GM19452 (cell line): Measurements from ENCODE around the gene STX4.

Experiments
- ATAC-seq: cut with Tn5 transposase; IDR thresholded peaks from one replicate; pipeline ENCODE4 v1.9.1; 2021; ENCODE audit not compliant: unreplicated experiment

The STX4 gene, protein sequence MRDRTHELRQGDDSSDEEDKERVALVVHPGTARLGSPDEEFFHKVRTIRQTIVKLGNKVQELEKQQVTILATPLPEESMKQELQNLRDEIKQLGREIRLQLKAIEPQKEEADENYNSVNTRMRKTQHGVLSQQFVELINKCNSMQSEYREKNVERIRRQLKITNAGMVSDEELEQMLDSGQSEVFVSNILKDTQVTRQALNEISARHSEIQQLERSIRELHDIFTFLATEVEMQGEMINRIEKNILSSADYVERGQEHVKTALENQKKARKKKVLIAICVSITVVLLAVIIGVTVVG

DNA sequence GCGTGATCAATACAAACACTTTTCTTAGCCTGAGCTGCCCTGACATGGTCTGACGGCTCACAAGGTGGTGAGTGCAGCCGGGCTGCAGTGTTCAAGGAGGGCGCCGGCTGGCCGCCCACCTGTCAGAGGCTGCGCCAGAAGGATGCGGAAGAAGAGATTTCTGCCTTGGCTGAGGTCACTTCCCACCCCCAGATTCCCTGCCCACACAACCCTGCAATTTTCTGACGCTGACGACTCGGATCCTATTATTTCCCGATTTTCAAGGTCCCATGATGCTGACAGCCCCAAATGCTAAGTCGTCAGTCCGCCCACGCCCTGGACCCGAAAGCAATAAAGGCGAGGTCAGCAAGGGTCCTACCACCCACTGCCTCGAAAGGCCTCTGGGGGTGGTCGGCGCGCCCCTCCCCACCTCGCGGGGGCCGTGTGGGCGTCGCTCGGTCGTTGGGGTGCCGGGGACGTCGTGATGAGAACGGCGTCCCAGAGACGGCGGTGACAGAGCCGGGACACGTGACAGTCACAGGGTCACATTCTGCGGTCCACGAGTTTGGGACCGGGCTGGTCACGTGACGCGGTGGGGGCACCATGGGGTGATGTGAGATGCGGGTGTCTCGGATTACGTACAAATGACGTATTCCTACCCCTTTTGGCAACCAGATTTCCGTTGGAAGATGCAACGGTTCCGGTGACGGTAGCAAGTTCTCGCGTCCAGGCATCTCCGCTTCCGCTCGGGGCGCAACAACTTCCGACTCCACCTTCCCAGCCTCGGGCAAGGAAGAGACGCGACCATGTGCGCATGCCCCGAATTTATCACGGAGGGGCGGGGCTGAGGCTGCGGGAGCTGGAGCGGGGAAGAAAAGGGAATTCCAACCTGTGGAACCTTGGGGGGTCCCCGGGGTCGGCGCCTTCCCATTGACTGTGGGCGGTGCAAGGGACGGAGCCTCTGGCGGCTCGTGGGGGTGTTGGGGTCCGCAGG, at the start of gene STX4:
TSS of gene STX4 (plus strand) at position 823 of the 973 bp plus-strand sequence. CDS start 248 bp downstream, outside the sequence.
- ATAC-seq: peak; percentile 77

DNA sequence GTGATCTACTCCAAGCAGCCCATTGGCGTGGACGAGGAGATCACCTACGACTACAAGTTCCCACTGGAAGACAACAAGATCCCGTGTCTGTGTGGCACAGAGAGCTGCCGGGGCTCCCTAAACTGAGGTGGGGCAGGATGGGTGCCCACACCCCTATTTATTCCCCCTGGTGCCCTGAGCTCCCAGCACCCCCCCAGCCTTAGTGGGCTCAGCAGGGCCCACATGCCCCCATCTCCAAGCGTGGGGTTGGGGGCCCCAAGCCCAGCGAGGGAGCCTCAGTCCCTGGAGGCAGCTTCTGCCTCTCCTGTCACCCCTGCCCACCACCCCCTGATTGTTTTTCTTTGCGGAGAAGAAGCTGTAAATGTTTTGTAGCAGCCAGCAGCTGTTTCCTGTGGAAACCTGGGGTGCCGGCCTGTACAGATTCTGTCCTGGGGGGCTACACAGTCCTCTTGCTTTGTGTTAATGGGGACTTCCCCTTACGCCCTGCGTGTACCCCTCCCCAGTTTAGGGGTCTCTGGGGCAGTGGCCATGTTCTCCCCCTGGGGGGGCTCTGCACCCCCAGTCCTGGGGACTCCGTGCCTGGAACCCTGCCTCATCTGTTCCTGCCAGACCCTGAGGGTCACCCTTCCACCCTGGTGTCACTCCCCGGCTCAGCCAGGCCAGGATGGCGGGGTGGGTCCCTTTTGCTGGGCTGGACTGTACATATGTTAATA, 49.3 kb upstream of the STX4 start:
- no peak for ATAC-seq

DNA sequence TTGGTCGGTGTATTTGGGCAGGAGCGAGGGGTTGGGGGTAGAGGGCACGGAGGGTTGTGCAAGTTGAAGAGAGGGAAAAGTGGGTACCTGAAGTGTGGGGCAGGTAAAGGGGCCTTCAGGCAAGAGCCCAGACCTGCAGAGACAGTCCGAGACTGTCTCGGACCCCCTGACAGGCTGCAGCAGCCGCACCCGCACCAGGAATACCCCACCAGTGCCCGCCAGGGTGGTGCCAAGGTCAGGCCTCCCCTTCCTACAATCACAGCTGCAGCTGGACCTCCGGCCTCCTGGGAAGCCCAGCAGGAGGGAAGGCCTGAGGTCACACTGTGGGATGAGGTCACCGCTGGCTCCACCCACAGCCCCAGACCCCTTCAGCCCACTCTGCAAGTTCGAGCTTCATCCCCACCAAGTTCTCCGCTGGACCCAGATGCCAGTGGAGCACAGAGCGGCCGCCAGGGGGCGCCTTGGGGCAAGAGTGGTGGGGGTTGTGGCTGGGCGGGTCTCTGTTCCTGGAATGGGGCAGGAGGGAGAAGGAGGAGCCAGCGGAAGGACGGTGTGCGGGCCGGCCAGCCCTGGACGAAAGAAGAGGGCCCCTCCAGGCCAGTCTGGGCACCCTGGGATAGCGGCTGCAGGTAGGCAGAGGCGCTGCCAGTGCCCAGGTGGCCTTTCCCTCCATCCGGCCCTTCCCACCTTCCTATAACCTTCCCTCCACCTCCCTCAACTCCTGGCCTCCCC, 48.5 kb upstream of the STX4 start, which contains the start of gene HSD3B7:
TSS of gene HSD3B7 (plus strand) at position 539 of the 732 bp plus-strand sequence. CDS start 452 bp downstream, outside the sequence.
- ATAC-seq: no peak

DNA sequence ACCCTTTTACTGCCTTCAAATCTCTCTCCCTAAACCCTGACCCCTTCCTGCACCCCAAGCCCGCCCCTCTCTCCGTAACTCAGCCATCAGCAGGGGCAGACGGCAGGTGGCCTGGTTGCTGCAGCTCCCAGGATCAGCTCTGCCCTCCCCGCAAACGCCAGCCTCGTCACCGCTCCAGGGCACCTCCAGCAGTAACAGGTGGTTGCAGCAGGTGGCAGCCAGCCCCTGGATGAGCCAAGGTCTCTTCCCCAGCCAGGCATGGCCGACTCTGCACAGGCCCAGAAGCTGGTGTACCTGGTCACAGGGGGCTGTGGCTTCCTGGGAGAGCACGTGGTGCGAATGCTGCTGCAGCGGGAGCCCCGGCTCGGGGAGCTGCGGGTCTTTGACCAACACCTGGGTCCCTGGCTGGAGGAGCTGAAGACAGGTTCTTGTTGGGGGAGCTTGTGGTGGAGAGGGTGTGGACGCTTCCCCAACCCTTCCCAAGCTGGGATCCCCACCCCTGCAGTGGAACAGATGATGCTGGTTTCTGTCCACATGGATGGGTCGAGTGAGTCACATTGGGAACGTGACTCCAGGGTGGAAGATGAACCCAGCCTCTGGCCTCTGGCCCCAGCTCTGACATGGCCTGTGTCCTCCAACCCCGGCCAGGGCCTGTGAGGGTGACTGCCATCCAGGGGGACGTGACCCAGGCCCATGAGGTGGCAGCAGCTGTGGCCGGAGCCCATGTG, 47.8 kb upstream of the STX4 start:
- no peak for ATAC-seq

DNA sequence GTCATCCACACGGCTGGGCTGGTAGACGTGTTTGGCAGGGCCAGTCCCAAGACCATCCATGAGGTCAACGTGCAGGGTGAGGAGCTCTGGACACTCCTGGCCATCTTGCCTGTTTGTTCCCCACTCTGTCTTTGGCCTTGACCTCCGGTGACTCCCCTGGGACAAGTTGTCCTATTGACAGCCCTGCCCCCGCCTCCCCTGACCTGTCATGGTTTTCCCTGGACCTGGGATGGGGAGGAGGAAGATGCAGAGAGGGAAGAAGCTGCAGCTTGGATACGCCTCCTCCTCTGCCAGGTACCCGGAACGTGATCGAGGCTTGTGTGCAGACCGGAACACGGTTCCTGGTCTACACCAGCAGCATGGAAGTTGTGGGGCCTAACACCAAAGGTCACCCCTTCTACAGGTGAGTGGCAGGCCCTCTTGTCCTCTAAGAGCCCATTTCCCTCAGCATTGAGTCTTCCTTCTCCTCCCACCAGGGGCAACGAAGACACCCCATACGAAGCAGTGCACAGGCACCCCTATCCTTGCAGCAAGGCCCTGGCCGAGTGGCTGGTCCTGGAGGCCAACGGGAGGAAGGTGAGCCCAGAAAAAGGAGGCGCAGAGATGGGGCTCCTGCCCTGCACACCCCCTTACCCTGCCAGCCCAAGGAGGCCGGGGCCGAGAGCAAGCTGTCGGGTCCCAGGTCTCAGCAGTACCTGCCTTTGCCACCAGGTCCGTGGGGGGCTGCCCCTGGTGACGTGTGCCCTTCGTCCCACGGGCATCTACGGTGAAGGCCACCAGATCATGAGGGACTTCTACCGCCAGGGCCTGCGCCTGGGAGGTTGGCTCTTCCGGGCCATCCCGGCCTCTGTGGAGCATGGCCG, 47.0 kb upstream of the STX4 start:
- ATAC-seq: no peak

DNA sequence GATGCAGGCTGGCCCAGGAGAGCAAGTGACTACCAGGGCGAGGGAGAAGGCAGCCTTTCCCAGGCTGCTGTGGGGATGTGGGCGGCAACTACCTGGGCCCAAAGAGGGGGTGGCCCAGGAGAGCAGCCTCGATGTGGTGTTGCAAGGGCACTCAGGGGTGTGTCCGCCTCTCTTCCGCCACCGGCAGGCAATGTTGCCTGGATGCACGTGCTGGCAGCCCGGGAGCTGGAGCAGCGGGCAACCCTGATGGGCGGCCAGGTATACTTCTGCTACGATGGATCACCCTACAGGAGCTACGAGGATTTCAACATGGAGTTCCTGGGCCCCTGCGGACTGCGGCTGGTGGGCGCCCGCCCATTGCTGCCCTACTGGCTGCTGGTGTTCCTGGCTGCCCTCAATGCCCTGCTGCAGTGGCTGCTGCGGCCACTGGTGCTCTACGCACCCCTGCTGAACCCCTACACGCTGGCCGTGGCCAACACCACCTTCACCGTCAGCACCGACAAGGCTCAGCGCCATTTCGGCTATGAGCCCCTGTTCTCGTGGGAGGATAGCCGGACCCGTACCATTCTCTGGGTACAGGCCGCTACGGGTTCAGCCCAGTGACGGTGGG, 45.7 kb upstream of the STX4 start:
- no peak for ATAC-seq

DNA sequence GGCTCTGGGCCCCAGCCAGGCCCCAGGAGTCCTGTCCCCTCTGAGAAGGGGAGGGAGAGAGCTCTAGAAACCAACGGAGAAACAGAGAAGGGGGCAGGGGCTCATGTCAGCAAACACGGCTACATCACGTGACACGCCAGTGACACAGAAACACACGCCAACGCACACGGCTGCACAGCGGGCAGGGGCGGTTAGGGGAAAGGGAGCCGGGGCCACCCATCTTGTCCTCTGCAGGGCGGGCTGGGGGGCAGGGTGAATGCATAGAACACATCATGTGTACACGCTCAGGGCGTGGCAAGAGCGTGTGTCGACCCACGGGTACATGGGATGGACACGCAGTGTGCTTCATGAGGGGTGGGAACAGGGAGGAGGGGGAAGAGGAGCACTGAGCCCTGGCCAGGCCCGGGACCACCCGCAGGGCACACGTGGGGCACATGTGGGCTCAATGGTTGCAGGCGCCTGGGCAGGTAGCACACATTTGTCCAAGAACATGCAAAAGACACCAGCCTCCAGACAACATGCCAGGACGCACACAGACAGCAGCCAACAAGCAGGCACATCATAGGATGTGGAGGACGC, 43.8 kb upstream of the STX4 start:
- no peak for ATAC-seq

DNA sequence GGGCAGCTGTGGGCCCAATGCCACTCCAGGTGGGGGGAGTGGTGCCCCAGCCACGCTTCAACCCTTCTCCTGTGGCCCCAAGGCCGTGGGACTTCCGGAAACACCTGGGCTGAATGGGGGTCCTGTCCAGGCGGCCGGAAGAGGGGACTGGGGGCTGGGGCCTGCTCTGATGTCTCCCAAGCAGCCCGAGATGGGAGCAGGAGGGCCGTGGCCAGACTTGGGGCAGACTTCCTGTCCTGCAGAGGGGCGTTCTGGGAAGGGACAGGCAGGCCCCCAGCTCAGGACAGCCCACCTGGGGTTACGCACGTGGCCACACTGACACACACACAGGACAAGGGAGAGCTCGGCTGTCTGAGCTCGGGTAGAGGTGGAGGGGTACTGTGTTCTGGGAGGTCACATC, 43.3 kb upstream of the STX4 start:
- ATAC-seq: no peak

DNA sequence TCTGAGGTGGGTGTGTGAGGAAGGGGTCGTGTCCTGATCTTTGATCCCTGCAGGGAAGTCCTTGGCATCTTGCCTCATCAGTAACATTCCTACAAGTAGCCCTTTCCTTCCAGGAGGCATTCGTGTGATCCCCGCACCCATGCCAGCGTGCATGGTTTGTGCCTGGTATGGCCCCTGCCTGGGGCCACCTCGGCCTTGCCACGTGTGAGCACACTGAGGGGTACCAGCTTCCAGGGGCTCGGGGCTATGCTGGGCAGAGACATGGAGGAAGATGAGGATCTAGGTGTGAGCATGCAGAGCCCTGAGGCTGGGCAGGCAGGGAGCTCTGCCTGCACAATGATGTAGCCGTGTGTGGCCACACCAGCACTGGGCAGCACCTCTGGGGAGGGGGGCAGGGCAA, 42.3 kb upstream of the STX4 start:
- ATAC-seq: no peak

DNA sequence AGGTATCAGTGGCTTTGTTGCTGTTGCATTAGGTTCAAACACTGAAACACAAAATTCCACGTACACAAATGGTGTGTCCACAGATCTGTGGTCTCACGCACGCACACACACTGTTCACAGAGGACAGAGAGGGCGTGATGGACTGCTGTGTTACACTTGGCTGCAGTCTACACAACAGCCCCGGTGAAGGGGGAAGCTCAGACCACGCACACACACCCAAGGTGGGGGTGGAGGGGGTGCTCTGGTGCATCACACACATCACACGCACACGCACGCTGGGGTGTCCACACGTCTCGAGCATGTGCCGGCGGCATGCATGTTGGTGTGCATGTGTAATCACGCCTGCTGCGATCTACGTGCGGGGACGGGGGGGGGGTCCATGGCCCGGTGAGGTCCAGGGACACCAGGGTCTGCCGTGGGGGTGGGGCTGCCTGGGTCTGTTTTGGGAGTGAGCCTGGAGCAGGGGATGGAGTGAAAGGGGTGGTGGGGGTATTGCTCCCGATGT, 41.0 kb upstream of the STX4 start:
- ATAC-seq: no peak

DNA sequence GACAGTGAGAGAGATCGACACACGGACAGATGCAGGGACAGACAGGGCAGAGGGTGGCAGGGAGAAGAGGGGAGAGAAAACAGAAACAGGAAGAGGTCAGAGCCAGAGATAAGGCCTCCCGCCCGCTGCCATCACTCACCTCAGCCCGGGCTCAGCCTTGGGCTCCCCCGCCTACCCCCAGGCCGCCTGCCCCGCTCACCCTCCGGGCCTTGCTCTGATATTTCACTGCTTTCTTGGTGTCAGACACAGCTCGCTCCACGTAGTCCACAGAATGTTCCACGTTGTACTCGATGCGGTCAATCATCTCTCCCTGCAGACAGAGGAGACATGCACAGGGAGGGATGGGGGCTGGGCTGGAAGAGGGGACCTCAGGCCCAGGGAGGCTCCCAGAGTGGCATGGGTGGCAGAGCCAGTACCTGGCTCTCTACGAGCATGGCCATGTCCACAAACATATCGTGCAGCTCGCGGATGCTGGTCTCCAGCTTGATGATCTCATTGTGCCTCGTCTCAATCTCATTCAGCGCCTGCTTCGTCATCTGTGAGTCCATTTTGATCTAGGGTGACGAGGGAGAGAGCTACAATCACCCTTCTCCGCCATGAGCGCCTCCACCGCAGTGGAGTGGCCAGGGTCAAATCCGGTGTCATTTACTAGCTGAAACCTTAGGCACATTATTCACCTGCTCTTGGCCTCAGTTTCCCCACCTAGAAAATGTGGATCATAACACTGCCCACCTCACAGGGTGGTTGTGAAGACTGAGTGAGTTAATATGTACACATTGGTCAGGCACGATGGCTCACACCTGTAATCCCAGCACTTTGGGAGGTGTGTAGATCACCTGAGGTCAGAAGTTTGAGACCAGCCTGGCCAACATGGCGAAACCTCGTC, 40.2 kb upstream of the STX4 start:
- no peak for ATAC-seq

DNA sequence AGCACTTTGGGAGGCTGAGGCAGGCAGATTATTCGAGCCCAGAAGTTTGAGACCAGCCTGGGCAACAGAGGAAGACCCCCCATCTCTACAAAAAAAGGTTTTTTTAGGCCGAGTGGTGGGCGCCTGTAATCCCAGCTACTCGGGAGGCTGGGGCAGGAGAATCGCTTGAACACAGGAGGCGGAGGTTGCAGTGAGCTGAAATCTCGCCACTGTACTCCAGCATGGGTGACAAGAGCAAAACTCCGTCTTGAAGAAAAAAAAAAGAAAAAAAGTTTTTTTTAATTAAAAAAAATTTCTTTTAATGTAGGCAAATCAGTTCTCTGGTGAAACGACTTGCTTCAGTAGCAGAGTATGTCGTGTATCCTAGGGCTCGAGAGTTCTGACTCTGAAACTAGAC, 37.4 kb upstream of the STX4 start:
- ATAC-seq: no peak

DNA sequence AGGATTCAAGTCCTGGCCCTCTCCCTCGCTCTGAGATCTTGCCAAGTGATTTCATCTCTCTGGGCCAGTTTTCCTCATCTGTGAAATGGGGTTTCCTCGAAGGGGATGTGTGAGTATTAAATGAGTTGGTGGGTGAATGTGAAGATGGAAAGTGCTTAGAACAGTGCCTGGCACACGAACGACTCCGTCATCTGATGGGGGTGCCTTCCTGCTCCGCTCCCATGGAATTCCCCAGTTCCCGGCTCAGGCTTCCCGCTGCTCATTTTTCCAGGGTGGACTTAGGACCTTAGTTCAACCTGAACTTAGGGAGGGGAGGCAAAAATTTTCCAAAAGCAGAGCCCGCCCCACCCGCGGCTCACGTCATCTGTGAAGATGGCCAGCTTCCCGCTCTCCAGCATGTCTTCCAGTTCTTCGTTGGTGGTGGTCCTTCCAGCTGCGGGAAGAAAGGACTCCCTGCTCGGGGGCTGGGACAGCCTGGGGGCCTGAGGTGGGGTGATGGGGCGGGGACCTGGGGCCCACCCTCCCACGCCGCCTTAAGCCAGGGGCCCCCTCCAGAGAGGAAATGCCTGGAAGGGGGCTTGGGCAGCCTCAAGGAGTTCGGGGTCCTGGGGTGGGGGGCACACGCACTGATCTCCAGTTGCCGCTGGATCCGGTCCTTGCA, 36.9 kb upstream of the STX4 start:
- no peak for ATAC-seq

DNA sequence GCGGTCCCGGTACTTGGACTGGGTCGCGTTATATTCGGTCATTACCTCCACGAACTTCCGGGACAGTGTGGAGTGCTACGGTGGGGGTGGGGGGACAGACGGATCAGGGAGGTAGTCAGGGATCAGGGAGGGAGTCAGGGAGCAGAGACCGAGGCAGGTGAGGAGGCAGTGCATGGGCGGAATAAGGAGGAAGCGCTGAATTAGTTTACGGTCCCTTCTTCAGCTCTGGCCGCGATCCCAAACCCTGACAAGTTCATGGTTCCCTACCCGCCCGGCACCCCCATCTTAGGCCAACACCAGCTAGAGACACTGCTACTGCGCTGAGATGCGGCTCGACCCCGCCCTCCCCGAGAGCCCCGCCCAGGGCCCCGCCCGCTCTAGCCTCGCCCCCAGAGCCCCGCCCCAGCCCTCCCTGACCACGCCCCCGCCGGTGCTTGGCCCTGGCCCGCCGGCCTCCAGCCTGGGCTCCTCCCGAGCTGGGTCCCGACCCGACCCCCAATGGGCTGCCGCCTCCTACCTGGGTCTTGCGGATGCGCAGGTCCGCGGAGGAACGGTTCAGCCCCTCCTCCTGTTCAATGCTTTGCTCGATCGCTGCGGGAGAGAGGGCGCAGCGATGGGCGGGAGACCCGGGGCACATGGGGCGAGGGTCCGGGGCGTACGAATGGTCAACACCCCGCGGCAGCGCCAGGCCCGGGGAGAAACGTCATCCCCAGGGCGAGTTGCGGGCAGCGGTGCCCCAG, 36.2 kb upstream of the STX4 start:
- peak; percentile 76 for ATAC-seq

DNA sequence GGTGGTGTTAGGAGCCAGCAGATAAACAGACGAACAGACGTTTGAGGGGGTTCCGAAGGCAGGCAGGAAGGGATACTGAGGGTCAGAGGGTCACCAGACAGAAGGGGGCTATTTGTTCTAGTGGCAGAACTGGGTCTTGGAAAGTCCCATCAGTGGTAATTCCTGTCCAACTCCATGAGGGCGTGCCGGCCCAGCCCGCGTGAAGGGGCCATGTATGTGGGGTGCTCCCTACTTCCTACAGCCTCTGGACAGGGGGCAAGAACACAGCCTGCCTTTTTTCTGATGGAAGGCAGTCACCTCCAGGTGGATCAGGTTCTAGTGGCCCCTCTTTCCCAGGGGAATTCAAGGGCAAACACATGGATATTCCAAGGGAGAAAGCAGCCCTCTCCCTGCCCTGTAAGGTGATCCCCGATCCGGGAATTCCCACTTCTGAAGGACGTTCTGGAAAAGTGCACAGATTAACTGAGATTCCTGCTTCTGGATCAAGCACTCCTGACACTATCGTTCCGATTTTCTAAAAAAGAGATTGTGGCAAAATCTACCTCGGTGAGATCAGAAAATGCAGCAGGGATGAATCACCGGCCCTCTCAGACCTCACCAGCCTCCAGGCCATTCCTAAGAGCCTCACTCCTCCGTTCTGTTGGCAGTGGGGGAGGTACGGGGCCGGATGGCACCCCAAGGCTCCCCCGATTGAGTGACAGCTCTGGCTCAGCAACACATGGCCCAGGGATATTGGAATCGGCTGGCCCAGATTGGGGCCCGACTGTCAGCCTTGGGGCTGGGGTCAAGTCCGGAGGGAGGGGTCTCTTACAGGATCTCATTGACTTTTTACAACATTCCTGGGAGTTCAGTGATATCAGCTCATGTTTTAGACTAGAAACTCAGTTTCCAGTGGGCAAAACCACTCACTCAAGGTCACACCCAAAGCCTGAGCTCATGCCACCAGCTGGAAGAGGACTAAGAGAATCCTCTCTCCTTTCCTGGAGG, 35.3 kb upstream of the STX4 start:
- ATAC-seq: no peak
